Activated CD8-positive, alpha-beta T cell treated with anti-CD3 and anti-CD28 coated beads, Interleukin-2, amount 10 ng/mL, durations not matched to agents 7 days and 5 days (primary cell): ENCODE measurements around the gene AADACL4. TPM values are rescaled to one million over a fixed set of nuclear protein-coding genes. Genes with fewer than 3 reads are reported as not detected.
A peak's percentile ranks its signal among the peaks of the same experiment; 100 is the strongest.

ENCODE experiments used
- ATAC-seq: fragments of 150-1000 bp; cut with Tn5 transposase; one replicate; pipeline ENCODE4 v1.10.0; 2021; ENCODE audit warnings: moderate library complexity
- CTCF ChIA-PET: fragments of 350-600 bp; sonication (Branson Sonifier 250); formaldehyde crosslinking; loops from one replicate; lab custom pipeline; 2021; ENCODE audit warnings: antibody characterized with exemption; lab: Charles Lee
- POLR2A ChIA-PET: fragments of 350-600 bp; sonication (Branson Sonifier 250); formaldehyde crosslinking; loops from one replicate; lab custom pipeline; 2021; ENCODE audit warnings: antibody characterized with exemption; lab: Charles Lee
- DNase-seq: peaks from one replicate; pipeline ENCODE4 v3.0.0-alpha.2; 2020
- H3K27ac Mint-ChIP-seq: one replicate; pipeline ENCODE4 v1.8.0; 2021; ENCODE audit warnings: mild to moderate bottlenecking, mixed read lengths
- H3K27me3 Mint-ChIP-seq: one replicate; pipeline ENCODE4 v1.8.0; 2021; ENCODE audit warnings: low read depth, mixed read lengths
- H3K36me3 Mint-ChIP-seq: one replicate; pipeline ENCODE4 v1.8.0; 2021; ENCODE audit warnings: low read depth, mixed read lengths
- H3K4me1 Mint-ChIP-seq: one replicate; pipeline ENCODE4 v1.8.0; 2021; ENCODE audit warnings: low read depth, mixed read lengths
- H3K4me3 Mint-ChIP-seq: one replicate; pipeline ENCODE4 v1.8.0; 2021; ENCODE audit warnings: mild to moderate bottlenecking, mixed read lengths
- H3K9me3 Mint-ChIP-seq: one replicate; pipeline ENCODE4 v1.8.0; 2022; ENCODE audit warnings: mixed read lengths; ENCODE audit not compliant: insufficient read depth
- total RNA-seq, 2 experiments: library from RNA; stranded (reverse); gene quantifications; one replicate each; pipeline ENCODE4 v1.2.3, GENCODE V29; 2021

AADACL4 gene
- total RNA-seq, 2 experiments from 2014 or later: not detected

DNA sequence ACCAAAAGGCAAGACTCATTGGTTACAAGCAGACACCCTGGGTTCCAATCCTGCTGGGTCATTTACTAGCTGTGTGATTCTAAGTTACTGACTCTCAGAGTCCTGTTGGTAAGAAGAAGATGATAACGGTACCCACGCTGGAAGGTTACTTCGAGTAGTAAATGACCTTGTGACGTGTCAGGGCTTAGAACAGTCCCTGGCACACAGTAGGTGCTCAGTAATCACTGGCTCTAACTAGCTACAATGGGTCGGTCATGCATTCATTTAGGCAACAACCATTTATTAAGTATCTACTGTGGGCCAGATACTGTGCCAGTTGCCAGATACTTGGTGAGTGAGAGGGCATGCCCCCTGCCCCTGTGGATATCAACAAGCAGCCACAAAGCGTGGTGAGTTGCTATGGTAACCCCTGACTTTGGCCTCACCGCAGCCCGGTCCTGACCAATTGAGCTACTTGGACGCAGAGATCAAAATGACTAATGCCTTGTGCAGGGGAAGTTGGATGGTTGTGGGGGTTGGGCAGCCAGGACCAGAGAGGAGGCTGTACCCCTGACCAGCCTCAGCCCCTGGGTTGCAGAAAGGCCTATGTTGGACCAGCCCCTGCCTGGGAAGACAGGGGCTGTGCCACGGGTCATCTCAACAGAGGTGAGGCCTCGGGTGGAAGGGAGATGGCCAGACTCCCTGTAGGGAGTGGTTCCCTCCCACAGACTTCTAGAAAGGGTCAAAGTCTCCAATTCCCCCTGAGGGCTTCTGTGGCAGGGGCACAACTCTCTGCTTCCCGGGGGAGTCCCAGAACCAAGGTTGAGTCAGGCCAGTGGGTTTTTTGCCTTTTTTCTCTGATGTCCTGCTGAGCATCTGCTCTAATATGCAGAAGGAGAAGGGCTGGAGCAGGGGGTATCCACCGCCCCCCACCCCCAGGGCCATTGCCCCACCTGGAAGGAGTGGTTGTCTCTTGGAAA is 41.9 kb upstream of the AADACL4 start:
- ATAC-seq: no peak
- H3K36me3 Mint-ChIP-seq: peaks cover 52% of the 10 kb centered on the region
- no peaks in the 10 kb centered on the region for H3K9me3 Mint-ChIP-seq
- CTCF ChIA-PET: interaction anchor here (0.6 to 4.6 kb wide), 22 partner anchors 9 to 477 kb away, joined by 3 to 103 read pairs (median 4); partner anchors contain the start of gene DHRS3
- peaks cover 83% of the 10 kb centered on the region for H3K4me1 Mint-ChIP-seq
- POLR2A ChIA-PET: interaction anchor here (1.0 to 2.6 kb wide), 3 partner anchors 15 to 126 kb away, joined by 4 to 36 read pairs (median 8); partner anchors contain the start of gene DHRS3
- H3K4me3 Mint-ChIP-seq: no peak overlapping the region
- no peaks in the 10 kb centered on the region for H3K27me3 Mint-ChIP-seq
- H3K27ac Mint-ChIP-seq: peak overlapping the region; percentile 50
- no peak for DNase-seq

DNA sequence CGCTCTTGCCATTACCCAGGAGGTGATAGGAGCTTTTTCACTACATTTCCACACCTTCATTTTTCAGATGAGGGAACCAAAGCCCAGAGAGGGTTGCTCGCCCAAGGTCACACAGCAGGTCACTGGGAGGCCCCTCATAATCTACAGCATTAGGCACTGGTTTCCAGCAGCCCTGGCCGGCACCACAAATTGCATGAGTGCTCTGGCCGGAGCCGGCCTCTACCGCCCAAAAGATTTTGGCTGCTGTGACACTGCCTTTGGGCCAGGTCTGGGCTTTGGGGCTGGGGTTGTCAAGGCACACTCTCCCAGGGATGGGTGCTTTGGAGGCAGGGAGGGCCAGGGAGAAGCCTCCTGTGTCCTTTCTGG is 41.2 kb upstream of the AADACL4 start:
- H3K4me3 Mint-ChIP-seq: no peak overlapping the region
- no peaks in the 10 kb centered on the region for H3K9me3 Mint-ChIP-seq
- POLR2A ChIA-PET: interaction anchor here (2.6 kb wide), 1 partner anchor 15 kb away, joined by 36 read pairs; the partner anchor contains the start of gene DHRS3
- H3K4me1 Mint-ChIP-seq: peaks cover 83% of the 10 kb centered on the region
- H3K27ac Mint-ChIP-seq: peak overlapping the region; percentile 69
- DNase-seq (no peak), ATAC-seq (no peak)
- H3K36me3 Mint-ChIP-seq: peaks cover 58% of the 10 kb centered on the region
- H3K27me3 Mint-ChIP-seq: no peaks in the 10 kb centered on the region
- CTCF ChIA-PET: interaction anchor here (1.6 to 4.6 kb wide), 4 partner anchors 16 to 92 kb away, joined by 5 to 103 read pairs (median 12); partner anchors contain the start of gene DHRS3

DNA sequence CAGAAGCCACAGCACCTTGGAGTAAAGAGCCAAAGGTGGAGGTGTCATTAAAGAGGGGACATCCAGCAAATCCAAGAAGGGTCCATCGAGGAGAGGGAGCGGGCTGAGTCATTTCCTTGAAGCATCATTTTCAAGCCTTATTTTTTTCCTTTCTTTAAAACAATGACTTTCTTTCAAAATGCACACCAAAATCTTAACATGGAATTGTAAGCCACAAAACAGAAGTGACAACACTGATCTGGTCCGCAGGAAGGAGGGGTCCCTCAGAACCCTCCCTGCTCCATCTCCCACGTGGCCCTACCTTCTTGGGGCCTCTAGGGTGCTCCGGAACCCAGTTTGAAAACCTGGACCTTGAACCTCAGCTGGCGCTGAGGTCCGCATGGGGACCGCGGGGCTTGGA is 40.7 kb upstream of the AADACL4 start:
- DNase-seq (no peak), ATAC-seq (no peak)
- Mint-ChIP-seq H3K4me1 (peaks cover 78% of the 10 kb centered on the region), H3K4me3 (no peak overlapping the region), H3K9me3 (no peaks in the 10 kb centered on the region), H3K27me3 (no peaks in the 10 kb centered on the region), H3K27ac (peak overlapping the region; percentile 73), H3K36me3 (peaks cover 61% of the 10 kb centered on the region)
- CTCF ChIA-PET: interaction anchor here (1.1 to 4.6 kb wide), 3 partner anchors 15 to 479 kb away, joined by 3 to 103 read pairs (median 3); partner anchors contain the start of gene DHRS3
- POLR2A ChIA-PET: interaction anchor here (2.6 kb wide), 1 partner anchor 14 kb away, joined by 36 read pairs; the partner anchor contains the start of gene DHRS3

DNA sequence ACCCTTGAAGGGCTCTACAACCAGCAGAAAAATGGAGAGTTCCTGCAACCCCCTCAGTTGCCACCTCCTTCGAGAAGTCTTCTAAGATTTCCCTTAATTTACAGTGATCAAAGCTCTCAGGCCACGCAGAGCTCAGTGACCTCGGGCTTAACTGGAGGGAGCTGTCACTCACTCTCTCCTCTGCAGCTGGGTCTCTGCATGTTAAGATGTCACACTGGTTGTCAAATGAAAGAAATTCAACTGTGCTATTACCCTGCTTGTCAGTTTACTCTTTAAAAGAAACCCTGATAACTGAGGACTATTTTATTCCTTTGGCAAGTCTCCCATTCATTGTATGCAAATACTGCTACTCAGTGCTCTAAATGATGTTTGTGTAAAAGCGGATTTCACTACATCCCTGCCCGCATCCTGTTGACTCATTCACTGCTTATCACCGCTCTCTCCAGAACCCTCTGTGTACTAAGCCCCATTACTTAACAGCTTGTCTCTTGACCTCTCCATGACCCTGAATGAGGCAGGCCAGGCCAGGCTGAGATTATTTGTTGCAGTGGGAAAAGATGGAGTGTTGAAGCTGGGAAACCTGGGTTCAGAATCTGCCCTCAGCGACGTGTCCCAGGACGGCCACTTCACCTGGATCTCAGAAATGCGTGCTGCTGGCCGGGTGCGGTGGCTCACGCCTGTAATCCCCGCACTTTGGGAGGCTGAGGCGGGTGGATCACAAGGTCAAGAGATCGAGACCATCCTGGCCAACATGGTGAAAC is 39.6 kb upstream of the AADACL4 start:
- no peaks in the 10 kb centered on the region for H3K9me3 Mint-ChIP-seq
- no peaks in the 10 kb centered on the region for H3K27me3 Mint-ChIP-seq
- DNase-seq (peak; percentile 87), ATAC-seq (peak; percentile 94)
- H3K4me3 Mint-ChIP-seq: peak overlapping the region; percentile 53
- peaks cover 71% of the 10 kb centered on the region for H3K36me3 Mint-ChIP-seq
- H3K4me1 Mint-ChIP-seq: peaks cover 78% of the 10 kb centered on the region
- peak overlapping the region; percentile 73 for H3K27ac Mint-ChIP-seq
- POLR2A ChIA-PET: interaction anchor here (0.6 to 2.6 kb wide), 7 partner anchors 8 to 516 kb away, joined by 3 to 36 read pairs (median 3); partner anchors contain the start of gene DHRS3
- CTCF ChIA-PET: interaction anchor here (1.1 to 4.6 kb wide), 6 partner anchors 14 to 480 kb away, joined by 3 to 103 read pairs (median 4); partner anchors contain the start of gene DHRS3

DNA sequence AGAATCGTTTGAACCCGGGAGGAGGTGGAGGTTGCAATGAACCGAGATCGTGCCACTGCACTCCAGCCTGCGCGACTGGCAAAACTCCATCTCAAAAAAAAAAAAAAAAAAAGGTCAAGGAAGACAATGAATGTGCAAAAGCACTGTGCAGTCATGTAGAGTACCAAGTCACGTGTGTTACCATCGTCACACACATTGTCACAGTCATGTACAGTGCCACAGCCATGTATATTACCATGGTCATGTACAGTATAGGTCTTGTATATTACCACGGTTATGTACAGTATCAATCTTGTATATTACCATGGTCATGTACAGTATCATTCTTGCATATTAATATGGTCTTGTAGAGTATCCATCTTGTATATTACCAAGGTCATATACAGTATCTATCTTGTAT is 38.9 kb upstream of the AADACL4 start:
- ChIA-PET POLR2A (interaction anchor here (0.7 to 2.6 kb wide), 6 partner anchors 9 to 516 kb away, joined by 3 to 36 read pairs (median 3); partner anchors contain the start of gene DHRS3), CTCF (interaction anchor here (1.3 to 4.6 kb wide), 4 partner anchors 14 to 332 kb away, joined by 3 to 103 read pairs (median 5); partner anchors contain the start of gene DHRS3)
- no peak overlapping the region for H3K4me3 Mint-ChIP-seq
- H3K27me3 Mint-ChIP-seq: no peaks in the 10 kb centered on the region
- peak overlapping the region; percentile 73 for H3K27ac Mint-ChIP-seq
- no peak for DNase-seq
- H3K4me1 Mint-ChIP-seq: peaks cover 76% of the 10 kb centered on the region
- H3K36me3 Mint-ChIP-seq: peaks cover 70% of the 10 kb centered on the region
- H3K9me3 Mint-ChIP-seq: no peaks in the 10 kb centered on the region
- no peak for ATAC-seq

GRCh38 chr1:12607263-12607662 is 36.6 kb upstream of the AADACL4 start:
- Mint-ChIP-seq H3K36me3 (peaks cover 79% of the 10 kb centered on the region), H3K27ac (peak overlapping the region; percentile 65), H3K4me1 (peaks cover 73% of the 10 kb centered on the region), H3K9me3 (no peaks in the 10 kb centered on the region), H3K4me3 (no peak overlapping the region), H3K27me3 (no peaks in the 10 kb centered on the region)
- ChIA-PET POLR2A (interaction anchor here (0.6 to 1.0 kb wide), 2 partner anchors 10 to 22 kb away, joined by 3 to 4 read pairs; no protein-coding TSS in a partner anchor), CTCF (interaction anchor here (1.0 to 1.2 kb wide), 2 partner anchors 8 to 52 kb away, joined by 3 to 4 read pairs; no protein-coding TSS in a partner anchor)
- ATAC-seq (no peak), DNase-seq (no peak)

GRCh38 chr1:12608311-12608957 is 35.5 kb upstream of the AADACL4 start:
- H3K36me3 Mint-ChIP-seq: peaks cover 88% of the 10 kb centered on the region
- no peak overlapping the region for H3K27ac Mint-ChIP-seq
- DNase-seq (no peak), ATAC-seq (no peak)
- H3K27me3 Mint-ChIP-seq: no peaks in the 10 kb centered on the region
- POLR2A ChIA-PET: no interaction called here
- H3K4me3 Mint-ChIP-seq: no peak overlapping the region
- no peaks in the 10 kb centered on the region for H3K9me3 Mint-ChIP-seq
- H3K4me1 Mint-ChIP-seq: peaks cover 73% of the 10 kb centered on the region
- CTCF ChIA-PET: no interaction called here

GRCh38 chr1:12609469-12610003 is 34.3 kb upstream of the AADACL4 start:
- POLR2A ChIA-PET: no interaction called here
- peaks cover 73% of the 10 kb centered on the region for H3K4me1 Mint-ChIP-seq
- DNase-seq (no peak), ATAC-seq (no peak)
- CTCF ChIA-PET: no interaction called here
- no peaks in the 10 kb centered on the region for H3K9me3 Mint-ChIP-seq
- H3K27ac Mint-ChIP-seq: no peak overlapping the region
- no peaks in the 10 kb centered on the region for H3K27me3 Mint-ChIP-seq
- H3K4me3 Mint-ChIP-seq: no peak overlapping the region
- H3K36me3 Mint-ChIP-seq: peaks cover 89% of the 10 kb centered on the region

GRCh38 chr1:12610305-12610935 is 33.5 kb upstream of the AADACL4 start:
- ChIA-PET CTCF (interaction anchor here (1.2 kb wide), 1 partner anchor 9 kb away, joined by 6 read pairs; no protein-coding TSS in a partner anchor), POLR2A (no interaction called here)
- H3K36me3 Mint-ChIP-seq: peaks cover 89% of the 10 kb centered on the region

GRCh38 chr1:12610941-12611340 is 32.9 kb upstream of the AADACL4 start:
- POLR2A ChIA-PET: no interaction called here
- DNase-seq: no peak
- H3K27ac Mint-ChIP-seq: no peak overlapping the region
- H3K4me3 Mint-ChIP-seq: no peak overlapping the region
- H3K27me3 Mint-ChIP-seq: no peaks in the 10 kb centered on the region
- peaks cover 91% of the 10 kb centered on the region for H3K36me3 Mint-ChIP-seq
- peaks cover 75% of the 10 kb centered on the region for H3K4me1 Mint-ChIP-seq
- CTCF ChIA-PET: interaction anchor here (1.2 kb wide), 1 partner anchor 10 kb away, joined by 6 read pairs; no protein-coding TSS in a partner anchor
- ATAC-seq: no peak
- no peaks in the 10 kb centered on the region for H3K9me3 Mint-ChIP-seq

More at GRCh38 chr1:12610305-12610935, 33.5 kb upstream of the AADACL4 start:
- no peak overlapping the region for H3K4me3 Mint-ChIP-seq
- no peak for DNase-seq
- no peaks in the 10 kb centered on the region for H3K9me3 Mint-ChIP-seq
- no peaks in the 10 kb centered on the region for H3K27me3 Mint-ChIP-seq
- no peak overlapping the region for H3K27ac Mint-ChIP-seq
- H3K4me1 Mint-ChIP-seq: peaks cover 73% of the 10 kb centered on the region
- no peak for ATAC-seq
